ENCODE results near the gene DCAF11. TPM values are rescaled to one million over a fixed set of nuclear protein-coding genes. Genes with fewer than 3 reads are reported as not detected.

Gene DCAF11
- total and polyA plus RNA-seq, 2 of the 13 experiments (the other 11 are each of a cell fraction or from before 2014, with no cell fraction given): 150 to 257 TPM

DNA sequence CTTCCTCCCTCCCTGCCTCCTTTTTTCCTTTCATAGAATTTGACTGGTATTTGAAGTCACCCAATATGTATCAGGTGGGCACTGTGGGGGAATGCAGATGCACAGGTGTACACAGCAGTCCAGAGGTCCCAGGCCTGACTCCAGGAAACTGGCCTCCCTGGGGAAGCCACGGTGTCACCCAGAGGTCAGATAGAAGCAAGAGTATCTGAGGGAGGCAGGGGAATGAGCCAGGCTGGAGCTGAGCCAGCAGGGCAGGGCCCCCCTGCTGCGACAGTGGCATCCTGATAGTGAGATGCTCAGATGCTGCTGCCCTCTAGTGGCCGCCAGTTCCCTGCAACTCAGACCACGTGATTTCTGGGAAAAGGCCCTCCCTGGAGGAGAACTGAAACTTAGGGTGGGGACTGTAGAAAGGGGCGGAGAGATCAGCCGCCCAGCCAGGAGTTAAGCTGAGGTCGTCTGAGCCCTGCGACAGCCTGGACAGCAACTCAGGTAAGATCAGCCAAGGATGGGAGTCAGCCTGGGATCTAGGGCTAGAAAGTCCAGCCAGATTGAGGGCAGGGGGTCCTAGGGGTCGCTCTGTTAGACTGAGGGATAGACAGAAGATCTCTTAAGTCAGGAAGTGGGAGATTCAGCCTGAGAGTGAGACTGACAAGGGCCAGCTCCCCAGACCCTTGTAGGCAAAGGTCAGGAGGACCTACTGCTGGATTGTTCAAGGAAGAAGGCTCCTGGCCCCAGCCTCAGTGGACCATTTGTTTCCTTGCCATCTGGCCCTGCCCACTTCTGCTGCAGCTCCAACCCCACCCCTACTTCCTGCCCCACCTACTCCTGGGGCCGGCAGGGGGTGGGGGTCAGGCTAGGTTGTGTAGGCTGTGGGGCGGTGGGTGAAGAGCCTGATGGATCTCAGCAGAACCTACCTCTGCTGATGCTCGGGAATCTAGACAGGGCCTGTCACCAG, 46.5 kb downstream of the DCAF11 start, which contains the start of gene IRF9 (continued):
- TF ChIP-seq, protein P1, sequence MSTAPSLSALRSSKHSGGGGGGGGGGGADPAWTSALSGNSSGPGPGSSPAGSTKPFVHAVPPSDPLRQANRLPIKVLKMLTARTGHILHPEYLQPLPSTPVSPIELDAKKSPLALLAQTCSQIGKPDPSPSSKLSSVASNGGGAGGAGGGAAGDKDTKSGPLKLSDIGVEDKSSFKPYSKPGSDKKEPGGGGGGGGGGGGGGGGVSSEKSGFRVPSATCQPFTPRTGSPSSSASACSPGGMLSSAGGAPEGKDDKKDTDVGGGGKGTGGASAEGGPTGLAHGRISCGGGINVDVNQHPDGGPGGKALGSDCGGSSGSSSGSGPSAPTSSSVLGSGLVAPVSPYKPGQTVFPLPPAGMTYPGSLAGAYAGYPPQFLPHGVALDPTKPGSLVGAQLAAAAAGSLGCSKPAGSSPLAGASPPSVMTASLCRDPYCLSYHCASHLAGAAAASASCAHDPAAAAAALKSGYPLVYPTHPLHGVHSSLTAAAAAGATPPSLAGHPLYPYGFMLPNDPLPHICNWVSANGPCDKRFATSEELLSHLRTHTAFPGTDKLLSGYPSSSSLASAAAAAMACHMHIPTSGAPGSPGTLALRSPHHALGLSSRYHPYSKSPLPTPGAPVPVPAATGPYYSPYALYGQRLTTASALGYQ (CRISPR knock-in tag; IDR thresholded peaks at IDR 0.05): peak; percentile 92; the same call in 1 of the 2 replicates
- TF ChIP-seq, protein P2, sequence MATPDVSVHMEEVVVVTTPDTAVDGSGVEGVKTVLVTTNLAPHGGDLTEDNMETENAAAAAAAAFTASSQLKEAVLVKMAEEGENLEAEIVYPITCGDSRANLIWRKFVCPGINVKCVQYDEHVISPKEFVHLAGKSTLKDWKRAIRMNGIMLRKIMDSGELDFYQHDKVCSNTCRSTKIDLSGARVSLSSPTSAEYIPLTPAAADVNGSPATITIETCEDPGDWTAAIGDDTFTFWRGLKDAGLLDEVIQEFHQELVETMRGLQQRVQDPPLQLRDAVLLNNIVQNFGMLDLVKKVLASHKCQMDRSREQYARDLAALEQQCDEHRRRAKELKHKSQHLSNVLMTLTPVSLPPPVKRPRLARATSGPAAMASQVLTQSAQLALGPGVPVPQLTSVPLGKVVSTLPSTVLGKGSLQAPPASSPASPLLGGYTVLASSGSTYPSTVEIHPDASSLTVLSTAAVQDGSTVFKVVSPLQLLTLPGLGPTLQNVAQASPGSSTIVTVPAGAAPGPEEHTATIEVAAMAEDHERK (CRISPR knock-in tag; IDR thresholded peaks at IDR 0.05; ENCODE audit: low read depth): peak; percentile 68; the same call in 1 of the 2 replicates
- TF ChIP-seq NFE2L2 (IDR thresholded peaks at IDR 0.05; ENCODE audit: low read length) (peak; percentile 11; the same call in 1 of the 2 replicates), ZNF264 (CRISPR knock-in tag; IDR thresholded peaks at IDR 0.05) (peak; percentile 96), ZNF782 (CRISPR knock-in tag; IDR thresholded peaks at IDR 0.05; ENCODE audit: borderline replicate concordance) (peak; percentile 94; the same call in 1 of the 2 replicates), ZNF34 (CRISPR knock-in tag; IDR thresholded peaks at IDR 0.05; ENCODE audit: borderline replicate concordance) (peak; percentile 57; the same call in 1 of the 2 replicates), ZNF569 (CRISPR knock-in tag; IDR thresholded peaks at IDR 0.05; ENCODE audit: borderline replicate concordance) (peak; percentile 95; the same call in 1 of the 2 replicates), ZNF713 (CRISPR knock-in tag; IDR thresholded peaks at IDR 0.05) (peak; percentile 88; the same call in 1 of the 2 replicates), ZNF546 (CRISPR knock-in tag; conservative IDR thresholded peaks at IDR 0.05) (peak; percentile 89), ZNF431 (CRISPR knock-in tag; IDR thresholded peaks at IDR 0.05; ENCODE audit: borderline replicate concordance, low read depth) (peak; percentile 92; the same call in 1 of the 2 replicates), CCDC6 (CRISPR knock-in tag; IDR thresholded peaks at IDR 0.05) (peak; percentile 100), NFKBIZ (CRISPR knock-in tag; IDR thresholded peaks at IDR 0.05) (peak; percentile 98), ZNF572 (CRISPR knock-in tag; IDR thresholded peaks at IDR 0.05) (peak; percentile 53; the same call in 1 of the 2 replicates)
- TF ChIP-seq, protein P3, sequence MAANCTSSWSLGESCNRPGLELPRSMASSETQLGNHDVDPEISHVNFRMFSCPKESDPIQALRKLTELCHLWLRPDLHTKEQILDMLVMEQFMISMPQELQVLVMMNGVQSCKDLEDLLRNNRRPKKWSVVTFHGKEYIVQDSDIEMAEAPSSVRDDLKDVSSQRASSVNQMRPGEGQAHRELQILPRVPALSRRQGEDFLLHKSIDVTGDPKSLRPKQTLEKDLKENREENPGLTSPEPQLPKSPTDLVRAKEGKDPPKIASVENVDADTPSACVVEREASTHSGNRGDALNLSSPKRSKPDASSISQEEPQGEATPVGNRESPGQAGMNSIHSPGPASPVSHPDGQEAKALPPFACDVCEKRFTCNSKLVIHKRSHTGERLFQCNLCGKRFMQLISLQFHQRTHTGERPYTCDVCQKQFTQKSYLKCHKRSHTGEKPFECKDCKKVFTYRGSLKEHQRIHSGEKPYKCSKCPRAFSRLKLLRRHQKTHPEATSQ (CRISPR knock-in tag; IDR thresholded peaks at IDR 0.05; ENCODE audit: borderline replicate concordance): peak; percentile 95
- TF ChIP-seq, protein P4, sequence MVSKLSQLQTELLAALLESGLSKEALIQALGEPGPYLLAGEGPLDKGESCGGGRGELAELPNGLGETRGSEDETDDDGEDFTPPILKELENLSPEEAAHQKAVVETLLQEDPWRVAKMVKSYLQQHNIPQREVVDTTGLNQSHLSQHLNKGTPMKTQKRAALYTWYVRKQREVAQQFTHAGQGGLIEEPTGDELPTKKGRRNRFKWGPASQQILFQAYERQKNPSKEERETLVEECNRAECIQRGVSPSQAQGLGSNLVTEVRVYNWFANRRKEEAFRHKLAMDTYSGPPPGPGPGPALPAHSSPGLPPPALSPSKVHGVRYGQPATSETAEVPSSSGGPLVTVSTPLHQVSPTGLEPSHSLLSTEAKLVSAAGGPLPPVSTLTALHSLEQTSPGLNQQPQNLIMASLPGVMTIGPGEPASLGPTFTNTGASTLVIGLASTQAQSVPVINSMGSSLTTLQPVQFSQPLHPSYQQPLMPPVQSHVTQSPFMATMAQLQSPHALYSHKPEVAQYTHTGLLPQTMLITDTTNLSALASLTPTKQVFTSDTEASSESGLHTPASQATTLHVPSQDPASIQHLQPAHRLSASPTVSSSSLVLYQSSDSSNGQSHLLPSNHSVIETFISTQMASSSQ (IDR thresholded peaks at IDR 0.05; ENCODE audit: low read depth): peak; percentile 74; the same call in 1 of the 2 replicates
- TF ChIP-seq, protein P4 (CRISPR knock-in tag; IDR thresholded peaks at IDR 0.05; ENCODE audit: borderline replicate concordance): peak; percentile 94; the same call in 1 of the 2 replicates
- TF ChIP-seq, protein P5, sequence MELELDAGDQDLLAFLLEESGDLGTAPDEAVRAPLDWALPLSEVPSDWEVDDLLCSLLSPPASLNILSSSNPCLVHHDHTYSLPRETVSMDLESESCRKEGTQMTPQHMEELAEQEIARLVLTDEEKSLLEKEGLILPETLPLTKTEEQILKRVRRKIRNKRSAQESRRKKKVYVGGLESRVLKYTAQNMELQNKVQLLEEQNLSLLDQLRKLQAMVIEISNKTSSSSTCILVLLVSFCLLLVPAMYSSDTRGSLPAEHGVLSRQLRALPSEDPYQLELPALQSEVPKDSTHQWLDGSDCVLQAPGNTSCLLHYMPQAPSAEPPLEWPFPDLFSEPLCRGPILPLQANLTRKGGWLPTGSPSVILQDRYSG (CRISPR knock-in tag; IDR thresholded peaks at IDR 0.05): no peak
